HCT116 (cell line): ENCODE measurements around the gene CREBRF. TPM values are rescaled to one million over a fixed set of nuclear protein-coding genes. Genes with fewer than 3 reads are reported as not detected.

ENCODE experiments used
- ATAC-seq: fragments of 200-7000 bp; cut with Tn5 transposase; 2 replicates; pipeline ENCODE4 v1.9.1; 2020; ENCODE audit warnings: mild to moderate bottlenecking, moderate library complexity
- BruUV-seq: library from RNA; stranded (reverse); fragments of 400-500 nt; replicated peaks from 2 replicates; lab custom pipeline; 2021; lab: Mats Ljungman, UMichigan
- CTCF ChIA-PET: fragments of 300-600 bp; sonication (Branson Sonifier 250); formaldehyde crosslinking; loops from one replicate; lab custom pipeline; 2021; ENCODE audit warnings: antibody characterized with exemption; lab: Charles Lee
- POLR2A ChIA-PET: fragments of 300-600, 350-600 bp; sonication (Branson Sonifier 250); formaldehyde crosslinking; loops from one replicate; lab custom pipeline; 2021; ENCODE audit warnings: antibody characterized with exemption; lab: Charles Lee
- RAD21 ChIA-PET, 2 experiments: fragments of 300-600 bp; sonication (Branson Sonifier 250); formaldehyde crosslinking; loops; one replicate each; lab custom pipeline; 2023; ENCODE audit warnings: low total read pairs in 2 of 2; ENCODE audit not compliant: uncharacterized antibody in 2 of 2, unreplicated experiment in 2 of 2, low non-redundant PET in 1 of 2; lab: Charles Lee
- DNase-seq: peaks from one replicate; pipeline ENCODE4 v3.0.0-alpha.2; 2010; ENCODE audit warnings: low read depth, low spot score
- H2AFZ ChIP-seq: fragments of 200-600 bp; shearing (Covaris generic), sonication (generic); 2 replicates; pipeline ENCODE4 v1.6.1; 2017; ENCODE audit warnings: low read depth, mixed run types, mixed read lengths, antibody characterized with exemption, low read length; ENCODE audit not compliant: poor library complexity, severe bottlenecking
- H3K27ac ChIP-seq: 2 replicates; pipeline ENCODE4 v1.5.1; 2012; ENCODE audit warnings: low read depth, low read length
- H3K27me3 ChIP-seq: fragments of 200-600 bp; sonication (generic); 2 replicates; pipeline ENCODE4 v1.6.1; 2016; ENCODE audit warnings: mixed run types, low read length, mixed read lengths; ENCODE audit not compliant: insufficient read depth
- H3K36me3 ChIP-seq, 2 experiments: fragments of 200-500 bp in 1 of 2; fragments of 200-600 bp in 1 of 2; sonication (Bioruptor generic) in 1 of 2; sonication (generic) in 1 of 2; 2 replicates each; pipeline versions ENCODE4 v1.5.1 to v1.6.1; 2014 to 2016; ENCODE audit warnings: low read length in 2 of 2, inconsistent platforms in 1 of 2, mixed read lengths in 1 of 2, mixed run types in 1 of 2; ENCODE audit not compliant: insufficient read depth in 2 of 2, control insufficient read depth in 1 of 2
- H3K4me1 ChIP-seq, 2 experiments: fragments of 200-600 bp in 1 of 2; sonication (generic) in 1 of 2; 2 replicates each; pipeline versions ENCODE4 v1.5.1 to v1.6.1; 2012 to 2017; ENCODE audit warnings: low read length in 2 of 2, inconsistent platforms in 1 of 2, mild to moderate bottlenecking in 1 of 2, mixed read lengths in 1 of 2, mixed run types in 1 of 2, moderate library complexity in 1 of 2; ENCODE audit not compliant: insufficient read depth in 2 of 2, control insufficient read depth in 1 of 2
- H3K4me2 ChIP-seq: fragments of 200-600 bp; sonication (generic); 2 replicates; pipeline ENCODE4 v1.6.1; 2017; ENCODE audit warnings: mixed run types, low read length, mixed read lengths
- H3K4me3 ChIP-seq, 2 experiments: fragments of 200-600 bp in 1 of 2; sonication (generic) in 1 of 2; replicated peaks in 1 of 2; 2 replicates each; pipeline ENCODE4 v1.5.1; 2011 to 2016; ENCODE audit warnings: low read length in 2 of 2, control low read depth in 1 of 2, low read depth in 1 of 2, mild to moderate bottlenecking in 1 of 2, mixed read lengths in 1 of 2, mixed run types in 1 of 2
- H3K79me2 ChIP-seq: fragments of 200-600 bp; sonication (generic); 2 replicates; pipeline ENCODE4 v1.6.1; 2017; ENCODE audit warnings: mild to moderate bottlenecking, mixed run types, low read length, moderate library complexity, mixed read lengths; ENCODE audit not compliant: insufficient read depth
- H3K9ac ChIP-seq: fragments of 200-600 bp; sonication (generic); 2 replicates; pipeline ENCODE4 v1.6.1; 2016; ENCODE audit warnings: low read length, mixed read lengths
- H3K9me2 ChIP-seq: fragments of 200-600 bp; sonication (generic), shearing (Covaris generic); 2 replicates; pipeline ENCODE4 v1.6.1; 2017; ENCODE audit warnings: mixed run types, mild to moderate bottlenecking, moderate library complexity; ENCODE audit not compliant: insufficient read depth
- H3K9me3 ChIP-seq, 2 experiments: fragments of 200-500 bp in 1 of 2; fragments of 200-600 bp in 1 of 2; sonication (Bioruptor generic) in 1 of 2; sonication (generic) in 1 of 2; 2 replicates each; pipeline ENCODE4 v1.6.1; 2014 to 2017; ENCODE audit warnings: low read length in 2 of 2, mixed read lengths in 2 of 2, inconsistent platforms in 1 of 2, low read depth in 1 of 2, mild to moderate bottlenecking in 1 of 2, mixed run types in 1 of 2, moderate library complexity in 1 of 2; ENCODE audit not compliant: control insufficient read depth in 1 of 2, insufficient read depth in 1 of 2
- H4K20me1 ChIP-seq: fragments of 200-600 bp; sonication (generic), shearing (Covaris generic); 2 replicates; pipeline ENCODE4 v1.6.1; 2017; ENCODE audit warnings: mixed run types, mild to moderate bottlenecking, moderate library complexity; ENCODE audit not compliant: insufficient read depth
- CBX3 ChIP-seq: IDR thresholded peaks from 2 replicates; pipeline ENCODE4 v1.6.1; 2012; ENCODE audit warnings: low read depth
- EZH2 ChIP-seq: fragments of 200-600 bp; sonication (generic); IDR thresholded peaks from 2 replicates; pipeline ENCODE4 v1.6.1; 2017; ENCODE audit warnings: antibody characterized with exemption, mixed run types
- POLR2A ChIP-seq: IDR thresholded peaks from 2 replicates; pipeline ENCODE4 v1.7.0; 2011; ENCODE audit warnings: borderline replicate concordance; ENCODE audit not compliant: insufficient read depth, insufficient read length; ENCODE audit errors: extremely low read depth
- REST ChIP-seq: IDR thresholded peaks from 2 replicates; pipeline ENCODE4 v1.6.1; 2012; ENCODE audit warnings: low read depth
- intact Hi-C: fragments of 100-400 bp; cut with micrococcal nuclease; formaldehyde crosslinking; loops from 2 replicates; pipeline ENCODE4 v1.10.0; 2022
- total RNA-seq: library from RNA; stranded (reverse); gene quantifications from one replicate; pipeline ENCODE4 v1.2.1, GENCODE V29; 2021; ENCODE audit not compliant: unreplicated experiment

The CREBRF gene
- total RNA-seq, 1 experiment from 2014 or later, result 7.7 TPM

GRCh38 chr5:173056783-173057061, 570 bp downstream of the CREBRF start:
- no peaks in the 10 kb centered on the region for H3K9me2 ChIP-seq
- H3K4me2 ChIP-seq, result peak overlapping the region; percentile 92
- no peaks in the 10 kb centered on the region for H3K79me2 ChIP-seq
- peaks cover 11 to 18% of the 10 kb centered on the region in 2 experiments for H3K4me1 ChIP-seq
- peak overlapping the region; percentile 64 to 72 for H3K4me3 ChIP-seq
- H3K9ac ChIP-seq, result peak overlapping the region; percentile 57
- TF ChIP-seq POLR2A (no peak), CBX3 (no peak), REST (no peak), EZH2 (no peak)
- ChIA-PET RAD21 (no interaction called here), CTCF (interaction anchor here (0.9 to 1.0 kb wide), 2 partner anchors 15 to 73 kb away, joined by 3 to 4 read pairs; partner anchors contain the start of gene ATP6V0E1), POLR2A (interaction anchor here (0.9 to 1.5 kb wide), 3 partner anchors 9 to 98 kb away, joined by 3 to 6 read pairs (median 3); partner anchors contain the start of gene ATP6V0E1)
- ATAC-seq (peak; percentile 62), DNase-seq (no peak)
- intact Hi-C loops, result loop anchor here (1.0 kb wide), 1 partner anchor 73 kb away; the partner anchor contains the start of gene ATP6V0E1
- H3K9me3 ChIP-seq, result no peaks in the 10 kb centered on the region
- peak overlapping the region; percentile 65; the same call in 1 of the 2 replicates for H3K27ac ChIP-seq
- no peaks in the 10 kb centered on the region for H3K36me3 ChIP-seq
- no peak overlapping the region for H2AFZ ChIP-seq
- no peaks in the 10 kb centered on the region for H4K20me1 ChIP-seq
- no TSS peak for BruUV-seq
- no peaks in the 10 kb centered on the region for H3K27me3 ChIP-seq
